HG03103 (cell line): ENCODE results near the gene PGBD5.
"Not testable (repeated sequence)": the region's sequence is repeated elsewhere in the genome, so short reads cannot be mapped to it uniquely, and the experiment has no call there.

Experiments
- ATAC-seq: cut with Tn5 transposase; IDR thresholded peaks from one replicate; pipeline ENCODE4 v1.9.1; 2021; ENCODE audit warnings: low read depth; ENCODE audit not compliant: unreplicated experiment

PGBD5 gene

GRCh38 chr1:230425252-230426091 lies 660 bp downstream of the PGBD5 start:
- ATAC-seq = no peak

- ATAC-seq = no peak
Observed at GRCh38 chr1:230424391-230425251, 1.5 kb downstream of the PGBD5 start.

- ATAC-seq = no peak
Observed at GRCh38 chr1:230423951-230424350, 2.2 kb downstream of the PGBD5 start.

GRCh38 chr1:230423261-230423660 lies 2.9 kb downstream of the PGBD5 start:
- no peak for ATAC-seq

GRCh38 chr1:230422221-230422981 lies 3.7 kb downstream of the PGBD5 start:
- ATAC-seq = no peak

- no peak for ATAC-seq
Observed at GRCh38 chr1:230421481-230421880, 4.7 kb downstream of the PGBD5 start.

GRCh38 chr1:230420372-230420771 lies 5.8 kb downstream of the PGBD5 start:
- not testable (repeated sequence) for ATAC-seq

GRCh38 chr1:230416430-230416829 lies 9.7 kb downstream of the PGBD5 start:
- ATAC-seq = no peak

GRCh38 chr1:230415405-230416132 lies 10.6 kb downstream of the PGBD5 start:
- no peak for ATAC-seq

- no peak for ATAC-seq
Observed at GRCh38 chr1:230414694-230415093, 11.4 kb downstream of the PGBD5 start.

GRCh38 chr1:230414102-230414501 lies 12.0 kb downstream of the PGBD5 start:
- ATAC-seq = no peak

GRCh38 chr1:230413061-230413460 lies 13.1 kb downstream of the PGBD5 start:
- ATAC-seq = no peak

GRCh38 chr1:230408971-230409370 lies 17.2 kb downstream of the PGBD5 start:
- no peak for ATAC-seq

GRCh38 chr1:230407351-230407750 lies 18.8 kb downstream of the PGBD5 start:
- no peak for ATAC-seq

GRCh38 chr1:230406727-230407126 lies 19.4 kb downstream of the PGBD5 start:
- ATAC-seq = not testable (repeated sequence)

- no peak for ATAC-seq
Observed at GRCh38 chr1:230403442-230403841, 22.7 kb downstream of the PGBD5 start.

- no peak for ATAC-seq
Observed at GRCh38 chr1:230401763-230402294, 24.3 kb downstream of the PGBD5 start.

GRCh38 chr1:230401101-230401500 lies 25.0 kb downstream of the PGBD5 start:
- no peak for ATAC-seq

- ATAC-seq = no peak
Observed at GRCh38 chr1:230400007-230400344, 26.2 kb downstream of the PGBD5 start.
